KMS-11 (cell line): ENCODE results near the gene SORCS2.

Experiments used
- H2AFZ ChIP-seq: fragments of 200-600 bp; sonication (generic); 2 replicates; pipeline ENCODE4 v1.6.1; 2016; ENCODE audit warnings: antibody characterized with exemption, mixed run types, low read depth
- H3K27ac ChIP-seq: fragments of 200-600 bp; sonication (generic); 2 replicates; pipeline ENCODE4 v1.6.1; 2016; ENCODE audit warnings: mild to moderate bottlenecking, mixed run types
- H3K27me3 ChIP-seq: fragments of 200-600 bp; sonication (generic); 2 replicates; pipeline ENCODE4 v1.6.1; 2017; ENCODE audit warnings: mild to moderate bottlenecking, low read depth, mixed run types, moderate library complexity; ENCODE audit not compliant: insufficient read depth
- H3K36me3 ChIP-seq: fragments of 200-600 bp; sonication (generic); 2 replicates; pipeline ENCODE4 v1.6.1; 2017; ENCODE audit warnings: mild to moderate bottlenecking, mixed run types; ENCODE audit not compliant: insufficient read depth
- H3K4me1 ChIP-seq: fragments of 200-600 bp; sonication (generic); 2 replicates; pipeline ENCODE4 v1.6.1; 2016; ENCODE audit warnings: mild to moderate bottlenecking, low read depth, mixed run types; ENCODE audit not compliant: poor library complexity, severe bottlenecking
- H3K4me2 ChIP-seq: fragments of 200-600 bp; sonication (generic); 2 replicates; pipeline ENCODE4 v1.7.0; 2016; ENCODE audit warnings: mild to moderate bottlenecking, mixed run types
- H3K4me3 ChIP-seq: fragments of 200-600 bp; sonication (generic); IDR thresholded peaks from 2 replicates; pipeline ENCODE4 v1.6.1; 2017; ENCODE audit warnings: low read depth, low read length, mixed read lengths; ENCODE audit not compliant: insufficient read depth
- H3K79me2 ChIP-seq: fragments of 200-600 bp; sonication (generic); 2 replicates; pipeline ENCODE4 v1.6.1; 2016; ENCODE audit warnings: low read depth, mixed run types; ENCODE audit not compliant: insufficient read depth
- H3K9ac ChIP-seq: fragments of 200-600 bp; sonication (generic); 2 replicates; pipeline ENCODE4 v1.6.1; 2016; ENCODE audit warnings: mild to moderate bottlenecking, mixed run types
- H4K20me1 ChIP-seq: fragments of 200-600 bp; sonication (generic); 2 replicates; pipeline ENCODE4 v1.6.1; 2016; ENCODE audit warnings: mild to moderate bottlenecking, mixed run types; ENCODE audit not compliant: insufficient read depth
- CTCF ChIP-seq: fragments of 200-600 bp; sonication (generic); conservative IDR thresholded peaks from 2 replicates; pipeline ENCODE4 v1.6.1; 2017; ENCODE audit warnings: low read depth, mild to moderate bottlenecking, antibody characterized with exemption, low read length, moderate library complexity, mixed read lengths

Gene SORCS2

GRCh38 chr4:7287918-7288280 is 95.6 kb downstream of the SORCS2 start:
- H4K20me1 ChIP-seq: no peaks in the 10 kb centered on the region
- H3K27me3 ChIP-seq: peaks cover 22% of the 10 kb centered on the region; the same call in 1 of the 2 replicates
- no peak overlapping the region for H3K9ac ChIP-seq
- no peak overlapping the region for H3K4me3 ChIP-seq
- no peaks in the 10 kb centered on the region for H3K36me3 ChIP-seq
- no peak overlapping the region for H3K27ac ChIP-seq
- no peak overlapping the region for H2AFZ ChIP-seq
- H3K79me2 ChIP-seq: no peaks in the 10 kb centered on the region
- H3K4me2 ChIP-seq: no peak overlapping the region
- TF ChIP-seq CTCF: no peak
- H3K4me1 ChIP-seq: no peaks in the 10 kb centered on the region

- no peak overlapping the region for H3K4me2 ChIP-seq
- no peaks in the 10 kb centered on the region for H3K79me2 ChIP-seq
- TF ChIP-seq CTCF: no peak
These were observed 96.6 kb downstream of the SORCS2 start for GRCh38 chr4:7288751-7289523.

GRCh38 chr4:7289589-7289988 is 97.3 kb downstream of the SORCS2 start:
- Histone ChIP-seq H3K4me1 (no peaks in the 10 kb centered on the region), H3K4me3 (no peak overlapping the region), H2AFZ (no peak overlapping the region), H3K79me2 (no peaks in the 10 kb centered on the region), H4K20me1 (no peaks in the 10 kb centered on the region), H3K9ac (no peak overlapping the region), H3K27me3 (peaks cover 19% of the 10 kb centered on the region; the same call in 1 of the 2 replicates), H3K4me2 (no peak overlapping the region), H3K27ac (no peak overlapping the region), H3K36me3 (no peaks in the 10 kb centered on the region)
- TF ChIP-seq CTCF: no peak

More at GRCh38 chr4:7288751-7289523, 96.6 kb downstream of the SORCS2 start:
- Histone ChIP-seq H3K4me3 (no peak overlapping the region), H3K9ac (no peak overlapping the region), H3K4me1 (no peaks in the 10 kb centered on the region), H3K27ac (no peak overlapping the region), H3K27me3 (peaks cover 22% of the 10 kb centered on the region; the same call in 1 of the 2 replicates), H2AFZ (no peak overlapping the region), H3K36me3 (no peaks in the 10 kb centered on the region), H4K20me1 (no peaks in the 10 kb centered on the region)

GRCh38 chr4:7291372-7292114 is 99.2 kb downstream of the SORCS2 start:
- TF ChIP-seq CTCF: no peak
- Histone ChIP-seq H3K27me3 (peaks cover 14% of the 10 kb centered on the region; the same call in 1 of the 2 replicates), H3K4me3 (no peak overlapping the region), H3K27ac (no peak overlapping the region), H3K4me1 (no peaks in the 10 kb centered on the region), H3K9ac (no peak overlapping the region), H2AFZ (no peak overlapping the region), H3K79me2 (no peaks in the 10 kb centered on the region), H4K20me1 (no peaks in the 10 kb centered on the region), H3K4me2 (no peak overlapping the region), H3K36me3 (no peaks in the 10 kb centered on the region)
